ENCODE results near the gene NDUFA8.

The NDUFA8 gene

DNA sequence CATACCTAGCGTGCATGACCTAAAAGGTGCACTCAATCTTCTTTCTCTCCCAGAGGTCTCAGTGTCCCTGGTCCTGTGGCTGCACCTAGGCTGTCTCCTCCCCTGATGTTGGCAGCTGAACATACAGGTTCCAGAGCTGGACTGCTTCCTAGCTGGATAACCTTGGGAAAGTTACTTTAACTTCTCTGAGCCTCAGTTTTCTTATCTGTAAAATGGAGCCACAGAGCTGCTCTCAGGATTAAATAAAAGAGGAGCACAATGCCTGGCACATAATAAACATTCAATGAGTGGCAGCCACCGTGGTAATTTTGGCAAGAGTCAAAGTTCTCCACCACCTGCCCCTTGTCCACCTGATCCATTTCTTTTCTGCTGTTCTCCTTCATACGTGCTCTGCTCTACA is 14.1 kb upstream of the NDUFA8 start:
- TF ChIP-seq, protein P1, sequence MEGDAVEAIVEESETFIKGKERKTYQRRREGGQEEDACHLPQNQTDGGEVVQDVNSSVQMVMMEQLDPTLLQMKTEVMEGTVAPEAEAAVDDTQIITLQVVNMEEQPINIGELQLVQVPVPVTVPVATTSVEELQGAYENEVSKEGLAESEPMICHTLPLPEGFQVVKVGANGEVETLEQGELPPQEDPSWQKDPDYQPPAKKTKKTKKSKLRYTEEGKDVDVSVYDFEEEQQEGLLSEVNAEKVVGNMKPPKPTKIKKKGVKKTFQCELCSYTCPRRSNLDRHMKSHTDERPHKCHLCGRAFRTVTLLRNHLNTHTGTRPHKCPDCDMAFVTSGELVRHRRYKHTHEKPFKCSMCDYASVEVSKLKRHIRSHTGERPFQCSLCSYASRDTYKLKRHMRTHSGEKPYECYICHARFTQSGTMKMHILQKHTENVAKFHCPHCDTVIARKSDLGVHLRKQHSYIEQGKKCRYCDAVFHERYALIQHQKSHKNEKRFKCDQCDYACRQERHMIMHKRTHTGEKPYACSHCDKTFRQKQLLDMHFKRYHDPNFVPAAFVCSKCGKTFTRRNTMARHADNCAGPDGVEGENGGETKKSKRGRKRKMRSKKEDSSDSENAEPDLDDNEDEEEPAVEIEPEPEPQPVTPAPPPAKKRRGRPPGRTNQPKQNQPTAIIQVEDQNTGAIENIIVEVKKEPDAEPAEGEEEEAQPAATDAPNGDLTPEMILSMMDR (IDR thresholded peaks at IDR 0.05; ENCODE audit: low read depth, low read length): no peak
- no peak overlapping the region for H3K4me3 ChIP-seq (ENCODE audit: low read depth, low read length)

DNA sequence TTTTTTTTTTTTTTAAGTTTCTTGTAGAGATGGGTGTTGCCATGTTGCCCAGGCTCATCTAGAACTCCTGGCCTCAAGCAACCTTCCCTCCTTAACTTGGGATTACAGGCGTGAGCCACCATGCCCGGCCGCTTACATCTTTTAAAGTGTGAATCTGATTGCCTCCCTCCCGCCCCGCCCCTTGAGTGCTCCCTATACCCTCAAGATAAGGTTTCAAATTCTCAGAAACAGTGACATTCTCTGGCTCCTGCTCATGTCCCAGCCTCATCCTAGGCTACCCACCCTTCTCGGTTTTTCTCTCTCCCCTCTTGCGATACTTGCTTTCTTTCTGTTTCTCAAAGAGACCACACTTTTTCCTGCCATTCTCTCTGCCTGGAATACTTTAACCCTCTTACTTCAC is 12.6 kb upstream of the NDUFA8 start:
- no peak overlapping the region for H3K4me3 ChIP-seq (ENCODE audit: low read depth, low read length)
- TF ChIP-seq, protein P1 (IDR thresholded peaks at IDR 0.05; ENCODE audit: low read depth, low read length): no peak

DNA sequence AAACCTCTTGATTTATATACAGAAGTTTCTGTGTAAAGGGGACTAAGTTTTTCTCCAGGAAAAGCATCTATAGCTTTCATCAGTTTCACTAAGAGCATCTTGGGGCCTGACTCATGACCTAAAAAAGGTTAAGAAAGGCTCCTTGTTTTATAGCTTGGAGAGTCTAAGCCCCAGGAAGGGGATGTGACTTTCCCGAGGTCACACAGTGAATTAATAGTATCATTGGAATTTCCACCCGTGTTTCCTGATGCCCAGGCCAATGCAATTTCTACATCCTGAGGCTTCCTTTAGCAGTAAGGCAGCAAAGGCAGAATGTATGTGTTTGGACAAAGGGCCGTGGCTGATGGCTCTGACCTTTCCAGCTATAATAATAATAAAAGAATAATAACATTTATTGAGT is 8.8 kb upstream of the NDUFA8 start:
- no peak overlapping the region for H3K4me3 ChIP-seq (ENCODE audit: low read depth, low read length)
- TF ChIP-seq, protein P1 (IDR thresholded peaks at IDR 0.05; ENCODE audit: low read depth, low read length): no peak

DNA sequence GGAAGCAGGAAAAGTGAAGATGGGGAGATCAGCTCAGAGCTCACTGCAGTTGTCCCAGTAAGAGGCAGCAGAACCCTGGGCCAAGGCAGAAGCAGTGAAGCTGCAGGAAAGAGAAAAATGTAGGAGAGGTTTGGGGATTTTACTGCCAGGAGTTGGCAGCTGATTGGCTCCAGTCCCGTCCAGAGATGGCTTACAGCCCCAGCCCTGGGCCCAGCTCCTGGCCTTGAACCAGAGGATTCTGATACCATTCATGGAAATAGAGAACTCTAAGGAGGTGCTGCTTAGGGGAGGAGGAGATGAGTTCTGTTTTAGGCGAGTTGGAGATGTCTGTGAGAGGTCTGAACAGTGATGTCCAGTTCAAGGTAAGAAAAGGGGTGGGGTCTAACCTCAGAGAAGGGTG is 4.7 kb upstream of the NDUFA8 start:
- no peak overlapping the region for H3K4me3 ChIP-seq (ENCODE audit: low read depth, low read length)
- TF ChIP-seq, protein P1 (IDR thresholded peaks at IDR 0.05; ENCODE audit: low read depth, low read length): no peak

DNA sequence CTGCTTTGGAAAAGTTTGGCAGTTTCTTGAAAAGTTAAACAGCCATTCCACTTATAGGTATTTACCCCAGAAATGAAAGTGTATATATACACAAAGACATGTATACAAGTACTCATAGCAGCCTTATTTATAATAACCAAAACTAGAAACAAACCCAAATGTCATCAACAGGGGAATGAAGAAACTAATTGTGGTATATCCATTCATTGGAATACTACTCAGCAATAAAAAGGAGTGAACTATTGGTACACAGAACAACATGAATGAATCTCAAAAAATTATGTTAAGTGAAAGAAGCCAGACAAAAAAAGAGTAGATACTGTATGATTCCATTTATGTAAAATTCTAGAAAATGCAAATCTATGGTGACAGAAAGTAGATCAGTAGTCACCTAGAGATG is 2.8 kb upstream of the NDUFA8 start:
- TF ChIP-seq, protein P1 (IDR thresholded peaks at IDR 0.05; ENCODE audit: low read depth, low read length): no peak
- H3K4me3 ChIP-seq (ENCODE audit: low read depth, low read length): no peak overlapping the region

DNA sequence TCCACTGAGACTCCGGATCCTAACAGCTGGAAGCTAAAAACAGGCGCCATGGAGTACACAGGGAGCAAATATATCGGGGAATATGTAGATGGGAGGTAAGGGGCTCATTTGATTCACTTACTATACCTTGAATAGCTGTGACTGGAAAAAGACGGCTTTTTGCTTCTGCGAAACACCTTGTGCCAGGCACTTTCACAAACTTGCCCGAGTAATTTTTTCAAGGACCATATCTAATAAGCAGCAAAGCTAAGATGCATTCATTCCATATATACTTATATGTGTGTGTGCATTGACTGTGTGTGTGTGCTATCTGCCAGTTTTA is 307 bp upstream of the NDUFA8 start:
- TF ChIP-seq, protein P1 (IDR thresholded peaks at IDR 0.05; ENCODE audit: low read depth, low read length): no peak

DNA sequence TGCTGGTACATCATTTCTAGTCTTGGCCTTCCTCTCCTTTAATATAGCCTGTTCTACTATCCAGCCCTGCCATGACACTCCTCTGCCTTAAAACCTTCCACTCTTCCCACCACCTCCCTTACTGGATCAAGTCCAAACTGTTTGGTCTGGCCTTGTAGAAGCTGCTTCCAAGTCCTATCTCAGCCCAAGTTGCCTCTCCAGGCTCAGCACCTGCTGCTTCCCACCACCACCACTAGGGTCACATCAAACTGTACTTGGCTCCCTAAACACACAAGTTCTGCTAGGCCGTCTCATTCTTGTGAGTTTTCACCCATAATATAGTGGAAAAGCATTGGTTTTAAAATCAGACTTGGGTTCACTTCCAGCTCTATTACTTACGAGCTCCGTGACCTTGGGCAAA is 1.4 kb downstream of the NDUFA8 start:
- no peak overlapping the region for H3K4me3 ChIP-seq (ENCODE audit: low read depth, low read length)
- TF ChIP-seq, protein P1 (IDR thresholded peaks at IDR 0.05; ENCODE audit: low read depth, low read length): peak; percentile 38

More for the DNA sequence above, 307 bp upstream of the NDUFA8 start:
- H3K4me3 ChIP-seq (ENCODE audit: low read depth, low read length): peak overlapping the region; percentile 97

All from WI38 (cell line).